Liver (tissue), 9 donors: Measurements from ENCODE around the gene TRAT1. TPM values are rescaled to one million over a fixed set of nuclear protein-coding genes. Genes with fewer than 3 reads are reported as not detected.

ENCODE experiments used
- DNase-seq: peaks from one replicate; pipeline ENCODE4 v3.0.0-alpha.2; 2017; ENCODE audit warnings: low spot score
- H3K27ac ChIP-seq, 2 donors: one replicate each; pipeline ENCODE4 v1.7.0; 2013; ENCODE audit warnings: inconsistent platforms in 2 of 2, low read length in 2 of 2, control low read depth in 1 of 2, low read depth in 1 of 2, mild to moderate bottlenecking in 1 of 2
- H3K27me3 ChIP-seq, 4 donors: one replicate each; pipeline versions ENCODE4 v1.6.1 to v1.7.0; 2013; ENCODE audit warnings: low read length in 3 of 4, inconsistent platforms in 1 of 4, mild to moderate bottlenecking in 1 of 4, moderate library complexity in 1 of 4; ENCODE audit not compliant: control insufficient read depth in 4 of 4, insufficient read depth in 4 of 4
- H3K36me3 ChIP-seq, 4 donors: one replicate each; pipeline versions ENCODE4 v1.6.1 to v1.7.0; 2013; ENCODE audit warnings: low read length in 3 of 4, mild to moderate bottlenecking in 3 of 4, low read depth in 1 of 4, moderate library complexity in 1 of 4; ENCODE audit not compliant: control insufficient read depth in 4 of 4, insufficient read depth in 3 of 4
- H3K4me1 ChIP-seq, 4 donors: one replicate each; pipeline versions ENCODE4 v1.6.1 to v1.7.0; 2013; ENCODE audit warnings: low read length in 3 of 4, mild to moderate bottlenecking in 3 of 4, moderate library complexity in 1 of 4; ENCODE audit not compliant: control insufficient read depth in 4 of 4, insufficient read depth in 4 of 4
- H3K4me3 ChIP-seq, 3 donors: one replicate each; pipeline versions ENCODE4 v1.6.1 to v1.7.0; 2013; ENCODE audit warnings: low read length in 3 of 3, control low read depth in 1 of 3, low read depth in 1 of 3, mild to moderate bottlenecking in 1 of 3
- H3K9ac ChIP-seq, 2 donors: one replicate each; pipeline ENCODE4 v1.7.0; 2013; ENCODE audit warnings: low read length in 2 of 2, mild to moderate bottlenecking in 2 of 2, moderate library complexity in 2 of 2, control low read depth in 1 of 2, low read depth in 1 of 2
- H3K9me3 ChIP-seq, 4 donors: one replicate each; pipeline versions ENCODE4 v1.6.1 to v1.7.0; 2013; ENCODE audit warnings: low read length in 3 of 4; ENCODE audit not compliant: control insufficient read depth in 4 of 4
- EGR1 ChIP-seq, 2 donors: IDR thresholded peaks; 2 replicates each; pipeline ENCODE4 v1.6.1; 2016 to 2018; ENCODE audit warnings: antibody characterized with exemption in 2 of 2, low read depth in 2 of 2
- FOXA1 ChIP-seq: IDR thresholded peaks from 2 replicates; pipeline ENCODE4 v1.6.1; 2016; ENCODE audit warnings: antibody characterized with exemption
- FOXA2 ChIP-seq: IDR thresholded peaks from 2 replicates; pipeline ENCODE4 v1.6.1; 2016; ENCODE audit warnings: antibody characterized with exemption
- GABPA ChIP-seq, 2 donors: IDR thresholded peaks in 1 of 2; conservative IDR thresholded peaks in 1 of 2; 2 replicates each; pipeline ENCODE4 v1.6.1; 2016; ENCODE audit warnings: antibody characterized with exemption in 2 of 2, mild to moderate bottlenecking in 1 of 2, moderate library complexity in 1 of 2
- HNF4G ChIP-seq: IDR thresholded peaks from 2 replicates; pipeline ENCODE4 v1.6.1; 2016; ENCODE audit warnings: antibody characterized with exemption
- JUND ChIP-seq, 2 donors: IDR thresholded peaks; 2 replicates each; pipeline ENCODE4 v1.6.1; 2016; ENCODE audit warnings: antibody characterized with exemption in 2 of 2
- RAD21 ChIP-seq, 2 donors: IDR thresholded peaks; 2 replicates each; pipeline ENCODE4 v1.6.1; 2016; ENCODE audit warnings: antibody characterized with exemption in 2 of 2, mild to moderate bottlenecking in 2 of 2
- RXRA ChIP-seq, 2 donors: IDR thresholded peaks; 2 replicates each; pipeline ENCODE4 v1.6.1; 2017 to 2018; ENCODE audit warnings: antibody characterized with exemption in 2 of 2, mild to moderate bottlenecking in 1 of 2
- SP1 ChIP-seq: IDR thresholded peaks from 2 replicates; pipeline ENCODE4 v1.6.1; 2018; ENCODE audit warnings: antibody characterized with exemption, mild to moderate bottlenecking
- TAF1 ChIP-seq: conservative IDR thresholded peaks from 2 replicates; pipeline ENCODE4 v1.6.1; 2016; ENCODE audit warnings: antibody characterized with exemption, mild to moderate bottlenecking
- YY1 ChIP-seq: IDR thresholded peaks from 2 replicates; pipeline ENCODE4 v1.6.1; 2016; ENCODE audit warnings: antibody characterized with exemption, mild to moderate bottlenecking
- WGBS: extraction: QIAGEN DNeasy Blood & Tissue Kit; methylation state at CpG from one replicate; pipeline ENCODE4 v1.1.7; 2013; 5-methylcytosine and 5-hydroxymethylcytosine counted together
- polyA plus RNA-seq, 2 donors: library from polyadenylated mRNA; stranded (reverse) in 1 of 2; unstranded in 1 of 2; fragments of 200-250 nt in 1 of 2; fragments of >200 nt in 1 of 2; fragmentation: Nextera tagmentation in 1 of 2; extraction: Ambion mirVana in 1 of 2; gene quantifications; one replicate each; pipeline versions ENCODE4 v1.2.1 to v1.2.3, GENCODE V29; 2013 to 2015
- total RNA-seq, 2 donors: library from RNA; depleted of rRNA; stranded (reverse); fragments of >200 nt; gene quantifications; one replicate each; pipeline ENCODE4 v1.2.3, GENCODE V29; 2014
- TF ChIP-seq, protein P1 (sequence below): IDR thresholded peaks from 2 replicates; pipeline ENCODE4 v1.6.1; 2016; ENCODE audit warnings: antibody characterized with exemption
- TF ChIP-seq, protein P2 (sequence below): IDR thresholded peaks from 2 replicates; pipeline ENCODE4 v1.6.1; 2016; ENCODE audit warnings: antibody characterized with exemption
- TF ChIP-seq, protein P3 (sequence below): fragments of 150-350 bp; IDR thresholded peaks from 2 replicates; pipeline ENCODE4 v1.5.1; 2017; ENCODE audit warnings: improper control_type of control experiment, low read depth, low read length; ENCODE audit not compliant: missing input control
- TF ChIP-seq, protein P4 (sequence below): IDR thresholded peaks from 2 replicates; pipeline ENCODE4 v1.6.1; 2016; ENCODE audit warnings: antibody characterized with exemption, mild to moderate bottlenecking
- donor health status: healthy.
- donor health status: healthy.
- donor health status: healthy.
- donor health status: healthy.
- donor health status: healthy.

Gene TRAT1
- total and polyA plus RNA-seq, 4 donors = 0.06 to 0.67 (median 0.32) TPM

DNA sequence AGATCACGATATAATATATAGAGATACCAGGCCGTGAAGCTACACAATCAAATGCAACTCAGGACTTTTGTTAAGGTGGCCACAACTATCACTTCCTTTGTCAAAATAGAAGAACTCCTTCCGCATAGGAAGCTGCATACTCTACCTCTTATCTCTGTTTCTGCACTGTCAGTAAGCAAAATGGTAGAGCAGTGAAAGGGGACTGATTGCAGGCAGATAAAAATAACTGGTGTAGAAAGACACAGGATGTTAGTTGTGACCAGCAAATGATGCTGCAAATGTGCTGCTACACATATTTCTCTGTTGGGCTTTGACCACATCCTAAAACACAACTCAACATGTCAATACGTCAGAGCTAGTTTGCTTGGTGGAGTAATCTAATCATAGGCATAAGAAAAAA is 16.3 kb upstream of the TRAT1 start:
- Histone ChIP-seq H3K27ac (peak overlapping the region in 1 of 2 donors; percentile 28), H3K4me1 (no peaks in the 10 kb centered on the region), H3K27me3 (no peaks in the 10 kb centered on the region), H3K36me3 (no peaks in the 10 kb centered on the region), H3K4me3 (no peak overlapping the region), H3K9ac (no peak overlapping the region), H3K9me3 (peaks cover 0 to under 1% (median 0%) of the 10 kb centered on the region in 4 donors)
- DNase-seq = no peak
- WGBS = 64% methylated on average over 4 of the region's 4 CpGs
- TF ChIP-seq FOXA1 (no peak), FOXA2 (no peak), EGR1 (IDR thresholded peaks at IDR 0.05; ENCODE audit: low read depth in 2 of 2) (no peak), GABPA (IDR thresholded peaks at IDR 0.05 in 1 of 2, conservative IDR thresholded peaks at IDR 0.05 in 1 of 2) (no peak), RAD21 (IDR thresholded peaks at IDR 0.05) (no peak)
- TF ChIP-seq, protein P1, sequence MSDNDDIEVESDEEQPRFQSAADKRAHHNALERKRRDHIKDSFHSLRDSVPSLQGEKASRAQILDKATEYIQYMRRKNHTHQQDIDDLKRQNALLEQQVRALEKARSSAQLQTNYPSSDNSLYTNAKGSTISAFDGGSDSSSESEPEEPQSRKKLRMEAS = no peak
- TF ChIP-seq, protein P2, sequence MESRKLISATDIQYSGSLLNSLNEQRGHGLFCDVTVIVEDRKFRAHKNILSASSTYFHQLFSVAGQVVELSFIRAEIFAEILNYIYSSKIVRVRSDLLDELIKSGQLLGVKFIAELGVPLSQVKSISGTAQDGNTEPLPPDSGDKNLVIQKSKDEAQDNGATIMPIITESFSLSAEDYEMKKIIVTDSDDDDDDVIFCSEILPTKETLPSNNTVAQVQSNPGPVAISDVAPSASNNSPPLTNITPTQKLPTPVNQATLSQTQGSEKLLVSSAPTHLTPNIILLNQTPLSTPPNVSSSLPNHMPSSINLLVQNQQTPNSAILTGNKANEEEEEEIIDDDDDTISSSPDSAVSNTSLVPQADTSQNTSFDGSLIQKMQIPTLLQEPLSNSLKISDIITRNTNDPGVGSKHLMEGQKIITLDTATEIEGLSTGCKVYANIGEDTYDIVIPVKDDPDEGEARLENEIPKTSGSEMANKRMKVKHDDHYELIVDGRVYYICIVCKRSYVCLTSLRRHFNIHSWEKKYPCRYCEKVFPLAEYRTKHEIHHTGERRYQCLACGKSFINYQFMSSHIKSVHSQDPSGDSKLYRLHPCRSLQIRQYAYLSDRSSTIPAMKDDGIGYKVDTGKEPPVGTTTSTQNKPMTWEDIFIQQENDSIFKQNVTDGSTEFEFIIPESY = no peak

GRCh38 chr3:108818404-108818803 is 4.2 kb upstream of the TRAT1 start:
- Histone ChIP-seq H3K27ac (no peak overlapping the region), H3K36me3 (no peaks in the 10 kb centered on the region), H3K4me3 (no peak overlapping the region), H3K27me3 (no peaks in the 10 kb centered on the region), H3K9me3 (peaks cover 0 to 4% (median 0%) of the 10 kb centered on the region in 4 donors), H3K4me1 (no peaks in the 10 kb centered on the region), H3K9ac (no peak overlapping the region)
- DNase-seq = no peak
- 23% methylated on average over 2 of the region's 2 CpGs for WGBS
- peak; percentile 19 to 28 for TF ChIP-seq RAD21 (IDR thresholded peaks at IDR 0.05)
- no peak for TF ChIP-seq GABPA (IDR thresholded peaks at IDR 0.05 in 1 of 2, conservative IDR thresholded peaks at IDR 0.05 in 1 of 2)

GRCh38 chr3:108820586-108820985 is 2.0 kb upstream of the TRAT1 start:
- no peak overlapping the region for H3K4me3 ChIP-seq
- no peak for DNase-seq
- no peaks in the 10 kb centered on the region for H3K36me3 ChIP-seq
- no peak overlapping the region for H3K27ac ChIP-seq
- H3K4me1 ChIP-seq = no peaks in the 10 kb centered on the region
- H3K27me3 ChIP-seq = no peaks in the 10 kb centered on the region
- no peaks in the 10 kb centered on the region for H3K9me3 ChIP-seq
- WGBS = 95% methylated on average over 1 of the region's 1 CpG
- TF ChIP-seq, protein P3, sequence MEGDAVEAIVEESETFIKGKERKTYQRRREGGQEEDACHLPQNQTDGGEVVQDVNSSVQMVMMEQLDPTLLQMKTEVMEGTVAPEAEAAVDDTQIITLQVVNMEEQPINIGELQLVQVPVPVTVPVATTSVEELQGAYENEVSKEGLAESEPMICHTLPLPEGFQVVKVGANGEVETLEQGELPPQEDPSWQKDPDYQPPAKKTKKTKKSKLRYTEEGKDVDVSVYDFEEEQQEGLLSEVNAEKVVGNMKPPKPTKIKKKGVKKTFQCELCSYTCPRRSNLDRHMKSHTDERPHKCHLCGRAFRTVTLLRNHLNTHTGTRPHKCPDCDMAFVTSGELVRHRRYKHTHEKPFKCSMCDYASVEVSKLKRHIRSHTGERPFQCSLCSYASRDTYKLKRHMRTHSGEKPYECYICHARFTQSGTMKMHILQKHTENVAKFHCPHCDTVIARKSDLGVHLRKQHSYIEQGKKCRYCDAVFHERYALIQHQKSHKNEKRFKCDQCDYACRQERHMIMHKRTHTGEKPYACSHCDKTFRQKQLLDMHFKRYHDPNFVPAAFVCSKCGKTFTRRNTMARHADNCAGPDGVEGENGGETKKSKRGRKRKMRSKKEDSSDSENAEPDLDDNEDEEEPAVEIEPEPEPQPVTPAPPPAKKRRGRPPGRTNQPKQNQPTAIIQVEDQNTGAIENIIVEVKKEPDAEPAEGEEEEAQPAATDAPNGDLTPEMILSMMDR = no peak
- no peak for TF ChIP-seq FOXA1
- TF ChIP-seq RXRA (IDR thresholded peaks at IDR 0.05) = no peak
- no peak for TF ChIP-seq SP1
- TF ChIP-seq RAD21 (IDR thresholded peaks at IDR 0.05) = no peak
- no peak for TF ChIP-seq EGR1 (IDR thresholded peaks at IDR 0.05; ENCODE audit: low read depth in 2 of 2)
- TF ChIP-seq, protein P4, sequence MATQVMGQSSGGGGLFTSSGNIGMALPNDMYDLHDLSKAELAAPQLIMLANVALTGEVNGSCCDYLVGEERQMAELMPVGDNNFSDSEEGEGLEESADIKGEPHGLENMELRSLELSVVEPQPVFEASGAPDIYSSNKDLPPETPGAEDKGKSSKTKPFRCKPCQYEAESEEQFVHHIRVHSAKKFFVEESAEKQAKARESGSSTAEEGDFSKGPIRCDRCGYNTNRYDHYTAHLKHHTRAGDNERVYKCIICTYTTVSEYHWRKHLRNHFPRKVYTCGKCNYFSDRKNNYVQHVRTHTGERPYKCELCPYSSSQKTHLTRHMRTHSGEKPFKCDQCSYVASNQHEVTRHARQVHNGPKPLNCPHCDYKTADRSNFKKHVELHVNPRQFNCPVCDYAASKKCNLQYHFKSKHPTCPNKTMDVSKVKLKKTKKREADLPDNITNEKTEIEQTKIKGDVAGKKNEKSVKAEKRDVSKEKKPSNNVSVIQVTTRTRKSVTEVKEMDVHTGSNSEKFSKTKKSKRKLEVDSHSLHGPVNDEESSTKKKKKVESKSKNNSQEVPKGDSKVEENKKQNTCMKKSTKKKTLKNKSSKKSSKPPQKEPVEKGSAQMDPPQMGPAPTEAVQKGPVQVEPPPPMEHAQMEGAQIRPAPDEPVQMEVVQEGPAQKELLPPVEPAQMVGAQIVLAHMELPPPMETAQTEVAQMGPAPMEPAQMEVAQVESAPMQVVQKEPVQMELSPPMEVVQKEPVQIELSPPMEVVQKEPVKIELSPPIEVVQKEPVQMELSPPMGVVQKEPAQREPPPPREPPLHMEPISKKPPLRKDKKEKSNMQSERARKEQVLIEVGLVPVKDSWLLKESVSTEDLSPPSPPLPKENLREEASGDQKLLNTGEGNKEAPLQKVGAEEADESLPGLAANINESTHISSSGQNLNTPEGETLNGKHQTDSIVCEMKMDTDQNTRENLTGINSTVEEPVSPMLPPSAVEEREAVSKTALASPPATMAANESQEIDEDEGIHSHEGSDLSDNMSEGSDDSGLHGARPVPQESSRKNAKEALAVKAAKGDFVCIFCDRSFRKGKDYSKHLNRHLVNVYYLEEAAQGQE = no peak
- TF ChIP-seq, protein P1 = no peak
- TF ChIP-seq HNF4G = no peak
- no peak for TF ChIP-seq YY1
- TF ChIP-seq JUND (IDR thresholded peaks at IDR 0.05) = no peak
- TF ChIP-seq TAF1 = no peak
- no peak for TF ChIP-seq FOXA2
- no peak overlapping the region for H3K9ac ChIP-seq
